ENCODE data around the gene IPO4.

Gene IPO4

GRCh38 chr14:24132061-24132685 lies 56.4 kb downstream of the IPO4 start:
- Histone ChIP-seq H3K36me3 (ENCODE audit: insufficient read depth, low read length) (no peaks in the 10 kb centered on the region), H3K9ac (ENCODE audit: insufficient read length) (no peak overlapping the region), H3K27ac (no peak overlapping the region), H3K9me3 (ENCODE audit: low read depth, low read length) (no peaks in the 10 kb centered on the region), H3K4me3 (no peak overlapping the region)
- TF ChIP-seq FOXP2 (optimal IDR thresholded peaks at IDR 0.05; ENCODE audit: control extremely low read depth, extremely low read length, insufficient read depth) (no peak), EZH2 (IDR thresholded peaks at IDR 0.05) (no peak), POLR2AphosphoS5 (IDR thresholded peaks at IDR 0.05; ENCODE audit: borderline replicate concordance, low read depth, low read length) (no peak)
- no peak for DNase-seq (ENCODE audit: low read depth, low spot score)

GRCh38 chr14:24131549-24131966 lies 57.1 kb downstream of the IPO4 start:
- TF ChIP-seq EZH2 (IDR thresholded peaks at IDR 0.05) (no peak), POLR2AphosphoS5 (IDR thresholded peaks at IDR 0.05; ENCODE audit: borderline replicate concordance, low read depth, low read length) (no peak), FOXP2 (optimal IDR thresholded peaks at IDR 0.05; ENCODE audit: control extremely low read depth, extremely low read length, insufficient read depth) (no peak)
- no peak for DNase-seq (ENCODE audit: low read depth, low spot score)
- Histone ChIP-seq H3K9me3 (ENCODE audit: low read depth, low read length) (no peaks in the 10 kb centered on the region), H3K9ac (ENCODE audit: insufficient read length) (no peak overlapping the region), H3K4me3 (no peak overlapping the region), H3K36me3 (ENCODE audit: insufficient read depth, low read length) (no peaks in the 10 kb centered on the region), H3K27ac (no peak overlapping the region)

DNA sequence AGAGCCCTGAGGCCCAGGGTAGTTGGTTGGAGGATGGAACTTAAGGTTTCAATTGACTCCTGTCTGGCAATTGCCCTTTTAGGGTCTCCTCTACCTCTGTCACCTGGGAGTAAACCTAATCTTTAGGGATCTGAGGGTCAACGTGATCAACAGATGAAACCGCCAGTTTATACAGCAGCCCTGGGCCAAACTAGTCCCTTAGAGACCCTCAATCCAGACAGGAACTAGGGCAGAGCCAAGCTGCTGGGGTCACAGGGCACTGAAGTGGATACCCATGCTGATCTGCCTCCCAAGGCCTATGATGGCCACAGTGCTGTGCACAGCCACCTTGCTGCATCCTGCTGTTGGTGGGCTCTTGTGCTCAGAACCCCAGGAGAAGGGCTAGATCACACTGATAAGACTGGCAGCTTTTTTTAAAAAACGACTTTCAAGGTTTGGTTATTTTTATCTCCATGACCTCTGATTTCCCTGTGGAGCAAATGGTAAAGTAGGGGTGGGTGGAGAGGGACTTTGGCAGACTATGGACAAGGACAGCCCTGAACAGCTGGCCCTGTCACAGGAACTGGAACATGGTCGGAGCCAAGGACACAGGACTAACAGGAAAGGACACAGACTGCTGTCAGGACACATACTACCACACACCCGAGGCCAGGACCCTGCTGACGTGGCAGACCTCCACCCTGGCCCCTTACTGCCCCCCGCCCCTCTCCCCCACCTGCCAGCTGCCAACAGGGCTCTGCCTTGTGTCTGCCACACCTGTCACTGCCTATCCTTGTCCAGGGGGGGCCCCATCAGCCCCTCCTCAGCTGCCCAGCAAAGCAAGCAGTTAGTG lies 57.7 kb downstream of the IPO4 start:
- Histone ChIP-seq H3K9ac (ENCODE audit: insufficient read length) (no peak overlapping the region), H3K4me3 (no peak overlapping the region), H3K36me3 (ENCODE audit: insufficient read depth, low read length) (no peaks in the 10 kb centered on the region), H3K9me3 (ENCODE audit: low read depth, low read length) (no peaks in the 10 kb centered on the region), H3K27ac (no peak overlapping the region)
- TF ChIP-seq FOXP2 (optimal IDR thresholded peaks at IDR 0.05; ENCODE audit: control extremely low read depth, extremely low read length, insufficient read depth) (no peak), POLR2AphosphoS5 (IDR thresholded peaks at IDR 0.05; ENCODE audit: borderline replicate concordance, low read depth, low read length) (no peak)
- DNase-seq (ENCODE audit: low read depth, low spot score) = no peak

DNA sequence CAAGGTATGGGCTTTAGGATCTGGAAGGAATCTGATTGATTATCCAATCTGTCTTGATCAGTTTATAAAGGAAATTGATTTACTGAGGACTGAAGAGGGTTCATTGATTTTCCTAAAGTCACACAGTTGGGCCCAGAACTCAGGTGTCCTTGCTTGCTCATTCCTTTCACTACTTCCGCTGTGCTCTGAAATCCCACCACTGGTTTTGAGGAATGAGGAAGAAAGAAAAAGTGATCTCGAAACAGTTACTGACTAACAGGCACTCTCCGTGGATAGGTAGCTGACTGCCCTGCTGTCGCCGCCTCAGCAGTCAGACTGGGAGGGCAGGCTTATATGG lies 58.3 kb downstream of the IPO4 start, which contains the start of gene FITM1:
Gene FITM1, plus strand, starts transcription at position 280 of the 337 bp plus-strand sequence. CDS start 905 bp downstream, outside the sequence.
- Histone ChIP-seq H3K27ac (no peak within 1 kb of the TSS), H3K4me3 (no peak within 1 kb of the TSS), H3K36me3 (ENCODE audit: insufficient read depth, low read length) (no peaks in the 10 kb centered on the region), H3K9ac (ENCODE audit: insufficient read length) (no peak within 1 kb of the TSS), H3K9me3 (ENCODE audit: low read depth, low read length) (no peaks in the 10 kb centered on the region)
- DNase-seq (ENCODE audit: low read depth, low spot score) = no peak
- no peak for TF ChIP-seq EZH2 (IDR thresholded peaks at IDR 0.05)
- TF ChIP-seq POLR2AphosphoS5 (IDR thresholded peaks at IDR 0.05; ENCODE audit: borderline replicate concordance, low read depth, low read length) = no peak
- no peak for TF ChIP-seq FOXP2 (optimal IDR thresholded peaks at IDR 0.05; ENCODE audit: control extremely low read depth, extremely low read length, insufficient read depth)
